HTR-8/SVneo (cell line): ENCODE data around the gene FBH1.
A peak's percentile ranks its signal among the peaks of the same experiment; 100 is the strongest.
"Not testable (repeated sequence)": the region's sequence is repeated elsewhere in the genome, so short reads cannot be mapped to it uniquely, and the experiment has no call there.

Source experiments
- DNase-seq: peaks from one replicate; pipeline ENCODE4 v3.0.0; 2011; ENCODE audit warnings: low spot score, mixed read lengths; ENCODE audit not compliant: insufficient read length
- FAIRE-seq: peaks from 2 replicates; lab custom pipeline; 2011; peaks lifted over from hg19 to GRCh38; lab: Jason Lieb, UNC

The FBH1 gene

DNA sequence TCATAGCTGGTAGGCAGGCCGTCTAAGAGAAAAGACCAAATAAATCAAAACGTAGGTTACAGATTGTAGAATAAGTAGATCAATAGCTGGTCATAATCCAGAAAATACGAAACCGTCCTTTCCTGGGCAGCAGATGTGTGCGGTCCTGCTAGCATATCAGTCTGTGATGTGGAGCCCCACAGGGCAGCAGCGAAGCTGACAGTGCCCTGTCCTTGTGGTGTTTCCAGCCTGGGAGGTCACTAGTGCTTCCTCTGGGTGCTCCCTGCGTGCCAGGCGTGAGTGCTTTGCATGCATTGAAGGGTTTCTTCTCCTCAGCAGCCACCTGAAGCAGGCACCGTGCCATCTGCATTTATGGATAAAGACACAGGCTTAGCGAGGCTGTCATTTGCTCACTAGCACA lies 45.6 kb downstream of the FBH1 start:
- FAIRE-seq, result no peak
- no peak for DNase-seq

GRCh38 chr10:5937016-5937415 lies 47.0 kb downstream of the FBH1 start:
- FAIRE-seq (no peak), DNase-seq (no peak)

DNA sequence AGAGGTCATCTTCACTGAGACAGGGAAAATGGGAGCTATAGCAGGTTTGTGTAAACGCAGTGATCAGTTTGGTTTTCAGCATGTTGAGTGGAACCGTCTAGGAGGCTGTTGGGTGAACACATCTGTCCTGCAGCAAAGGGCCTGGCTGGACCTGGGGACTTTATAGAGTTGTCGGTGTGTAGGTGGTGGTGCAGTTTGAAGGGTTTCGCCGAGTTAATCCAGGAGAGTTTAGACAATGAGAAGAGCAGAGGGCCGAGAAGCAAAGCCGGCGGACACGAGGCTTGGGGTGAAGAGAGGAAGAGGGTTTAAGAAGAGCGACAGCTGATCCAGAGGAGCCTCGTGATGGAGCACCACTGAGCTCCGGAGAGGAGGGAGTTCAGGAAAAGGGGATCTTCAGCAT lies 48.2 kb downstream of the FBH1 start:
- FAIRE-seq (no peak), DNase-seq (no peak)

DNA sequence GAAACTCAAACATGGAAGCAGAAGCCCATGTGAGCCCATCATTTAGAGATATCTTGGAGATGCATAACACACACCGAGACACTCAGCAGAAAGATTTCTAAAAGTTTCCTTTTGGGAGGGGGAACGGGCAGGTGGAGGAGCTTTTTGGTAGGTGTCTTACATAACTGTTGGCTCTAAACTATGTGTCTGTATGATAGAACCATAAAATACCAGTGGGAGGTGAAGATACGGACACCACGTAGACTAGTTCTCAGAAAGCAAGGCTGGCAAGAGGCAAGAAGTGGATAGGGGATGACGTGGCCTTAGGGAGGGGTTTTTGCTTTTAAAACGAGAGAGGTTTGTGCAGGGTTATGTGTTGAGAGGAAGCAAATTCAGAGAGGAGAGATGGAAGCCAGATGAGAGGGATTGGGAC lies 50.8 kb downstream of the FBH1 start:
- FAIRE-seq (no peak), DNase-seq (no peak)

- FAIRE-seq (no peak), DNase-seq (no peak)
Observed at GRCh38 chr10:5941579-5941978, 51.5 kb downstream of the FBH1 start.

GRCh38 chr10:5942001-5942400 lies 52.0 kb downstream of the FBH1 start:
- DNase-seq, result no peak
- no peak for FAIRE-seq

GRCh38 chr10:5942474-5942873 lies 52.4 kb downstream of the FBH1 start:
- no peak for DNase-seq
- no peak for FAIRE-seq

- DNase-seq, result no peak
- no peak for FAIRE-seq
Observed at GRCh38 chr10:5943536-5943935, 53.5 kb downstream of the FBH1 start.

DNA sequence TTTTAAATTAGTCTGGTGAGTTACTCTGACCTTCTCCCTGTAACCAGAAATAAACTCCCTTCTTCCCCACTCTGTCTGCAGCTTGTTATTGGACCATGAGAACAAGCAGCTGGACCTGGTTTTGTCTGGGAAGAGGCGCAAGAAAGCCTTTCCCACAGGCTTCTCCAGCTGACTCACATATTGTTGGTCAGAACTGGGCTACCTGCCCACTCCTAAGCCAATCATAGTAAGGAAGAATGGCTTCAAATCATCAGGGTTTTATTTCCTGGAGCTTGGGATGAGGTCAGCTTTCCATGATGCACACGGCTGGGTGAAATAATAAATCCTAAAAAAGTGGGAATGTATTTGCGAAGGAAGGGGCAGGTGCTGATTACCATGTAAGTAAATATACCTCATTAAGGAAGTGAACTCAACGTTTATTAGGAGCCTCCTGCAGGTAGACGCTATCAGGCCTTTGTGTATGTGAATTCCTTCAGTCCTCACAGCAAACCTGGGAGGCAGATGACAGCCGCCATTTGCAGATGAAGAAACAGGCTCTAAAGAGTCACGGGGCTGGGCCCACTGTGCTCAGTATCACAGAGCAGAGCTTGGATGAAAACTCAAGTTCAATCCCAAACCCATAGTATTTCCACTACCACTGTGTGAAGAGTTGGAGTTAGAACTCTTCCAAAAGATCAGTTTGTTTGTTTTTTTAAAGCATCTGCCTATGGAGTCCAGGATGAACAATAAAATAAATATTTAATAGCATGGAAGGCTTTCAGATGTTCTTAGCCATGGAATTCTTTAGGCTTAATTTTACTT lies 54.5 kb downstream of the FBH1 start:
- peak; percentile 78 for DNase-seq

GRCh38 chr10:5945190-5945509 lies 55.1 kb downstream of the FBH1 start:
- DNase-seq (no peak), FAIRE-seq (no peak)

More for the DNA sequence above, 54.5 kb downstream of the FBH1 start:
- no peak for FAIRE-seq

- DNase-seq (peak; percentile 45), FAIRE-seq (no peak)
Observed at GRCh38 chr10:5945561-5946418, 55.7 kb downstream of the FBH1 start.

DNA sequence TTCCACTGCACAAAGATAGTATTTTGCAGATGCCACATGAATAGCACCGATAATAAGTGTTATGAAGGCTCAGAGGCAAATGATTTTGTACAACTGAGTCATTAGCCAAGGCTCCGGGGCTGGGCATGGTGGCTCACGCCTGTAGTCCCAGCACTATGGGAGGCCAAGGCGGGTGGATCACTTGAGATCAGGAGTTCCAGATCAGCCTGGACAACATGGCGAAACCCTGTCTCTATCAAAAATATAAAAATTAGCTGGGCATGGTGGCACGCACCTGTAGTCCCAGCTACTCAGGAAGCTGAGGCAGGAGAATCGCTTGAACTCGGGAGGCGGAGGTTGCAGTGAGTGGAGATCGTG lies 56.4 kb downstream of the FBH1 start:
- not testable (repeated sequence) for FAIRE-seq

GRCh38 chr10:5946786-5947185 lies 56.7 kb downstream of the FBH1 start:
- FAIRE-seq, result no peak
- DNase-seq, result no peak

More for the DNA sequence above, 56.4 kb downstream of the FBH1 start:
- DNase-seq, result not testable (repeated sequence)

GRCh38 chr10:5947471-5948207 lies 57.6 kb downstream of the FBH1 start:
- DNase-seq, result no peak
- FAIRE-seq, result no peak

- DNase-seq, result no peak
- FAIRE-seq, result no peak
Observed at GRCh38 chr10:5948208-5948585, 58.2 kb downstream of the FBH1 start.

GRCh38 chr10:5949009-5949759 lies 59.1 kb downstream of the FBH1 start:
- FAIRE-seq, result peak; percentile 64
- DNase-seq, result peak; percentile 62

- FAIRE-seq, result no peak
- DNase-seq, result no peak
Observed at GRCh38 chr10:5951167-5951711, 61.2 kb downstream of the FBH1 start.

DNA sequence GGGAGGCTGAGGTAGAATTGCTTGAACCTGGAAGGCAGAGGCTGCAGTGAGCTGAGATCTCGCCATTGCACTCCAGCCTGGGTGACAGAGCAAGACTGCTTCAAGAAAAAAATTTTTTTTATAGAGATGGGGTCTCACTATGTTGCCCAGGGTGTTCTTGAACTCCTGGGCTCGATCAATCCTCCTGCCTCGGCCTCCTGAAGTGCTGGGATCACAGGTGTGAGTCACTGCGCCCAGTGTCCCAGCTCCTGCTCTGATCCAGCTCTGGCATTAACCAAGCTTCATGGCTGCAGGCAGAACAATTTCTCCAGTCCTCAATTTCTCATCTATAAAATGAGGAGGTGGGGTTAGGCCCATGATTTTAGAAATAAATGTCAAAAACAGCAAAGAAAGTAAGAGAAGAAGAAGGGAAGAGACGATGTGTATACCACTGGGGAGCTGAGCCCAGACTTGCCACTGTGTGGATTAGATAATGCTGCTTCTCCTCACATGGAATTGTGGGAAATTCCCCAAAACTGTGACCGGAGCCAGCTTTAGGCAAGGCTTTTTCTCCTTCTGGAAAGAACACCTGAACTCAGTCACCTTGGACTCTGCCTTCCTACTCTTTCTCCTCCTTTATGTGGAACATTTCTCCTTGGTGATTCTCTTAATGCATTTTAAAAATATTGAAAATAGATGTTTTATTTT lies 61.8 kb downstream of the FBH1 start:
- DNase-seq (no peak), FAIRE-seq (no peak)

DNA sequence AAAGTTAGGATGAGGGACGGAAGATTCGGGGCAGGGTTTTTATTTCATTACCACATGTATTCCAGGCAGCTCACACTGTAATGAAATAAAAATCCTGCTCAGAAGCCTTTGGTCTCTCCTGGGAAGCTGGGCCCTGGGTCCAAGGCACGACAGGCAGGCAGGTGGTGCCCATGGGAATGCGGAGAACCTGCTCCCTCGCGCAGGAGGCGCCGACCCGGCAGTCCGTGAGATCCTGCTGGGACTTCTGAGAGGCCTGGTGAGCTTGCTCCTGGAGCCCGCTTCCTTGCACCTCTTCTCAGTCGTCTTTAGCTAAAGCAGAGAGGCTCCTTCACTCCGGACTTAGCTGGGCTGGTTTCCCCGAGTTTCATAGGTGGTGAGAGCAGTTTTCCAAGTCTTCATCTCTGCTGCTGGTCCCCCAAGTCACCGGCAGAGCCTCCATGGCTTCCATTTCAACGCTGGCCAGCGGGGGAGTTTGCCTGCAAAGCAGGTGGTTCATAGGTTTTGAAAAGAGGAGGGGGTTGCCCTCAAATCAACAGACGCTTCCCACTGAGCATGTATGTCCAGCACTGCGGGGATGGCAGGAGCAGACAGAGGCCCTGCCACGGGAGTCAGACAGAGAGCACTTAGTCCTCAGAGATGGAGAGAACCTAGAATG lies 62.8 kb downstream of the FBH1 start:
- FAIRE-seq, result no peak

More for the DNA sequence above, 62.8 kb downstream of the FBH1 start:
- DNase-seq, result no peak
